ENCODE results near the gene BCL7A.

The BCL7A gene

GRCh38 chr12:122026706-122027333 lies 5.1 kb downstream of the BCL7A start:
- H3K4me3 ChIP-seq (ENCODE audit: low read depth, low read length): no peak overlapping the region
- no peak for TF ChIP-seq CTCF (IDR thresholded peaks at IDR 0.05; ENCODE audit: low read depth, low read length, missing control alignments)
- DNase-seq (ENCODE audit: low read depth): no peak
- in situ Hi-C loops (cut with HindIII; ENCODE audit: low sequenced_read_pairs): no loop called here

- in situ Hi-C loops (cut with HindIII; ENCODE audit: low sequenced_read_pairs): no loop called here
- peak; percentile 58 for DNase-seq (ENCODE audit: low read depth)
- no peak for TF ChIP-seq CTCF (IDR thresholded peaks at IDR 0.05; ENCODE audit: low read depth, low read length, missing control alignments)
- no peak overlapping the region for H3K4me3 ChIP-seq (ENCODE audit: low read depth, low read length)
Observed at GRCh38 chr12:122028165-122028904, 6.7 kb downstream of the BCL7A start.

GRCh38 chr12:122028905-122029560 lies 7.3 kb downstream of the BCL7A start:
- no peak overlapping the region for H3K4me3 ChIP-seq (ENCODE audit: low read depth, low read length)
- DNase-seq (ENCODE audit: low read depth): no peak
- in situ Hi-C loops (cut with HindIII; ENCODE audit: low sequenced_read_pairs): no loop called here
- no peak for TF ChIP-seq CTCF (IDR thresholded peaks at IDR 0.05; ENCODE audit: low read depth, low read length, missing control alignments)

- TF ChIP-seq CTCF (IDR thresholded peaks at IDR 0.05; ENCODE audit: low read depth, low read length, missing control alignments): no peak
- no peak overlapping the region for H3K4me3 ChIP-seq (ENCODE audit: low read depth, low read length)
- in situ Hi-C loops (cut with HindIII; ENCODE audit: low sequenced_read_pairs): no loop called here
- no peak for DNase-seq (ENCODE audit: low read depth)
Observed at GRCh38 chr12:122029620-122030423, 8.1 kb downstream of the BCL7A start.

- TF ChIP-seq CTCF (IDR thresholded peaks at IDR 0.05; ENCODE audit: low read depth, low read length, missing control alignments): no peak
- no peak overlapping the region for H3K4me3 ChIP-seq (ENCODE audit: low read depth, low read length)
- DNase-seq (ENCODE audit: low read depth): no peak
- in situ Hi-C loops (cut with HindIII; ENCODE audit: low sequenced_read_pairs): no loop called here
Observed at GRCh38 chr12:122030424-122031035, 8.8 kb downstream of the BCL7A start.

Measured in astrocyte of the cerebellum (primary cell).